HG02870 (cell line): ENCODE measurements around the gene RFX8.
"Not testable (repeated sequence)": the region's sequence is repeated elsewhere in the genome, so short reads cannot be mapped to it uniquely, and the experiment has no call there.

Experiments used
- ATAC-seq: cut with Tn5 transposase; IDR thresholded peaks from one replicate; pipeline ENCODE4 v1.9.1; 2021; ENCODE audit warnings: mild to moderate bottlenecking, moderate library complexity; ENCODE audit not compliant: unreplicated experiment

The RFX8 gene

GRCh38 chr2:101486994-101487393 lies 12.1 kb upstream of the RFX8 start:
- no peak for ATAC-seq

GRCh38 chr2:101486258-101486701 lies 11.4 kb upstream of the RFX8 start:
- ATAC-seq: no peak

- ATAC-seq: no peak
These were observed 10.9 kb upstream of the RFX8 start for GRCh38 chr2:101485856-101486255.

- no peak for ATAC-seq
These were observed 5.9 kb upstream of the RFX8 start for GRCh38 chr2:101480764-101481163.

- ATAC-seq: no peak
These were observed 4.9 kb upstream of the RFX8 start for GRCh38 chr2:101479810-101480209.

- ATAC-seq: no peak
These were observed 4.4 kb upstream of the RFX8 start for GRCh38 chr2:101479328-101479727.

GRCh38 chr2:101478181-101479001 lies 3.5 kb upstream of the RFX8 start:
- ATAC-seq: no peak

- no peak for ATAC-seq
These were observed 2.6 kb upstream of the RFX8 start for GRCh38 chr2:101477556-101477955.

GRCh38 chr2:101476605-101477208 lies 1.8 kb upstream of the RFX8 start:
- ATAC-seq: no peak

GRCh38 chr2:101473911-101474701 lies 806 bp downstream of the RFX8 start:
- no peak for ATAC-seq

GRCh38 chr2:101473591-101473910 lies 1.4 kb downstream of the RFX8 start:
- ATAC-seq: no peak

GRCh38 chr2:101469863-101470262 lies 5.0 kb downstream of the RFX8 start:
- ATAC-seq: no peak

GRCh38 chr2:101467306-101467705 lies 7.6 kb downstream of the RFX8 start:
- no peak for ATAC-seq

GRCh38 chr2:101466426-101466825 lies 8.5 kb downstream of the RFX8 start:
- no peak for ATAC-seq

GRCh38 chr2:101464841-101465240 lies 10.1 kb downstream of the RFX8 start:
- ATAC-seq: no peak

GRCh38 chr2:101463911-101464641 lies 10.8 kb downstream of the RFX8 start:
- no peak for ATAC-seq

- no peak for ATAC-seq
These were observed 11.5 kb downstream of the RFX8 start for GRCh38 chr2:101463421-101463820.

GRCh38 chr2:101461381-101461780 lies 13.5 kb downstream of the RFX8 start:
- no peak for ATAC-seq

- ATAC-seq: not testable (repeated sequence)
These were observed 20.5 kb downstream of the RFX8 start for GRCh38 chr2:101454408-101454807.

- no peak for ATAC-seq
These were observed 23.9 kb downstream of the RFX8 start for GRCh38 chr2:101450965-101451364.

GRCh38 chr2:101446869-101447268 lies 28.0 kb downstream of the RFX8 start:
- ATAC-seq: no peak
